Activated T-helper 1 cell treated with anti-CD3 and anti-CD28 coated beads, Interleukin-12 subunit alpha, Interleukin-12 subunit beta, Interleukin-2, Interleukin-4 antibody, amounts not matched to agents 30 ng/mL and 10 ng/mL and 1 ng/mL, durations not matched to agents 14 hours and 24 hours and 36 hours (primary cell): ENCODE data around the gene PDLIM3. TPM values are rescaled to one million over a fixed set of nuclear protein-coding genes. Genes with fewer than 3 reads are reported as not detected.
"Not testable (repeated sequence)": the region's sequence is repeated elsewhere in the genome, so short reads cannot be mapped to it uniquely, and the experiment has no call there.

ENCODE experiments used
- DNase-seq: peaks from one replicate; pipeline ENCODE4 v3.0.0; 2021; ENCODE audit warnings: low spot score
- H3K27ac Mint-ChIP-seq: one replicate; pipeline ENCODE4 v1.8.0; 2021; ENCODE audit warnings: mild to moderate bottlenecking, mixed read lengths
- H3K27me3 Mint-ChIP-seq: one replicate; pipeline ENCODE4 v1.8.0; 2022; ENCODE audit warnings: mild to moderate bottlenecking, moderate library complexity, mixed read lengths; ENCODE audit not compliant: insufficient read depth
- H3K36me3 Mint-ChIP-seq: one replicate; pipeline ENCODE4 v1.8.0; 2021; ENCODE audit warnings: low read depth, mixed read lengths
- H3K4me1 Mint-ChIP-seq: one replicate; pipeline ENCODE4 v1.8.0; 2021; ENCODE audit warnings: low read depth, mixed read lengths
- H3K4me3 Mint-ChIP-seq: one replicate; pipeline ENCODE4 v1.8.0; 2021; ENCODE audit warnings: mild to moderate bottlenecking, moderate library complexity, mixed read lengths
- H3K9me3 Mint-ChIP-seq: one replicate; pipeline ENCODE4 v1.8.0; 2021; ENCODE audit warnings: mixed read lengths
- intact Hi-C: fragments of 100-400 bp; cut with micrococcal nuclease; formaldehyde crosslinking; loops from one replicate; pipeline ENCODE4 v1.15.1; 2024
- total RNA-seq: library from RNA; stranded (reverse); gene quantifications from 2 replicates; pipeline ENCODE4 v1.2.3, GENCODE V29; 2022

PDLIM3 gene
- total RNA-seq, 1 donor from 2014 or later: not detected

DNA sequence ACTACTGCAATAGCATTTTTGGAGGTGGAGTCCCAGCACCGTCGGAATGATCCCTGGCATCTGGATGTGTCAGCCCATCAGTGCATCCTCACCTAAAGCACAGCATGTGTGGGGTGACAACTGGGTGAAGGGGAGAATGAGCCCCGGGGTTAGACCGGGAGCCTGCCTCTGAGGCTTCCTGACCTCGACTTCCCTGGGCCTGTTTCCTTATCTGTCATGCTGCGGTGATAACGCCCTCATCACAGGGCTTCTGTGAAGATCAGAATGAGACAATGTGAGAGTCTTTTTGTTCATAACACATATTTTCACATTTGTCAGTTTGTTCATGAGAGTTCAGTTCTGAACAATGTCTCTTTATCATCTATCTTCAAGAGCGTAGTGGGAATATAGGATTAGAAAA lies 31.1 kb upstream of the PDLIM3 start:
- no peaks in the 10 kb centered on the region for H3K36me3 Mint-ChIP-seq
- peaks cover 7% of the 10 kb centered on the region for H3K9me3 Mint-ChIP-seq
- DNase-seq: no peak
- no peaks in the 10 kb centered on the region for H3K4me1 Mint-ChIP-seq
- no peak overlapping the region for H3K27ac Mint-ChIP-seq
- H3K4me3 Mint-ChIP-seq: no peak overlapping the region
- intact Hi-C loops: no loop called here
- peaks cover 7% of the 10 kb centered on the region for H3K27me3 Mint-ChIP-seq

DNA sequence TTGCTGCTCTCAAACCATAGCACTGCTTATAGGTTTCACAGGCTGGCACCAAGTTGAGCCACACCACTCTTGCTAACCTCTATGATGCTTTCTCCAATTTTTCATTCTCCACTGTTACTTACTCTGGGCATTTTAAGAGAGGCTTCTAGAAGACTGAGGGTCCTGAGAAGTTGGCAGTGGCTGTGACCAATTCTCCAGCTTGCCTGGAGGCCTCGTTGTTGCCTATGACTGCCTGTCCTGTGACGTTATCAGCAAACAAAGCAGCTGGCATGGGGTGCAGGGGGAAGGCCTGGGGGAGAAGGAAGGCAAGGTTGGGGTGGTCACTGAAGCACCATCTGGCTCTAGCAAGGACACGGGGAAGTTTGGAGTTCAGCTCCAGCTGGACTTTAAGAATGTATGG lies 30.4 kb upstream of the PDLIM3 start:
- intact Hi-C loops: no loop called here
- Mint-ChIP-seq H3K9me3 (peaks cover 7% of the 10 kb centered on the region), H3K27ac (no peak overlapping the region), H3K27me3 (peaks cover 5% of the 10 kb centered on the region), H3K4me3 (no peak overlapping the region), H3K4me1 (no peaks in the 10 kb centered on the region), H3K36me3 (no peaks in the 10 kb centered on the region)
- no peak for DNase-seq

DNA sequence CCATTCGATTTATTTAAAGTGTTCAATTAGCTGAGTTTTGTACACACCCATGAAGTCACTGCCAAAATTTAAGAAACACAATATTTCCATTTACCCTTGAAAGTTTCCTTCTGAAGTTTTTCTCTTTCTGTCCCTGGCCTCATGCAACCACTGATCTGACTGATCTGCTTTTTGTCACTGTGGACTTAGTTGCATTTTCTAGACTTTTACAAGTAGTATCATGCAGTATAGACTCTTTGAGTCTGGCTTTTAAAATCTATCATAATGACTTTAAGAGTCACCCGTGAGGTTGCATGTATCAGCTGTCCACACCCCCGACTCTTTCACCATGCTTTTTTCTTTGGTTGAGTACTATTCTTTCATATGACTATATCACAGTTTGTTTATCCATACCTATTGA lies 29.0 kb upstream of the PDLIM3 start:
- Mint-ChIP-seq H3K36me3 (no peaks in the 10 kb centered on the region), H3K27ac (no peak overlapping the region), H3K4me3 (no peak overlapping the region), H3K4me1 (no peaks in the 10 kb centered on the region), H3K27me3 (peaks cover 2% of the 10 kb centered on the region), H3K9me3 (peaks cover 7% of the 10 kb centered on the region)
- DNase-seq: no peak
- intact Hi-C loops: no loop called here

DNA sequence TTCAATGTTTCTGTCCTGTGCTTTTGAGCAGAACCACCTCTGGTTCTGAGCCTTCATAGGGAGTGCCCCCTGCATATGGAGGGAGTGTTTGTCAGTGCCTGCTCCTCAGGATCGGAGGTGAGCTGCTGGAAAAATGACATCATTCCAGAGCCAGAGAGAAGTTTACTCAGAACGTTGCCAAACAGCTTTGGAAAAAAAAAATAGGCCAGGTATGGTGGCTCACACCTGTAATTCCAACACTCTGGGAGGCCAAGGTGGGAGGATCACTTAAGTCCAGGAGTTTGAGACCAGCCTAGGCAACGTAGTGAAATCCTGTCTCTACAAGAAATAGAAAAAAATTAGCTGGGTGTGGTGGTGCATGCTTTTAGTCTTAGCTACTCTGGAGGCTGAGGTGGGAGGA lies 27.2 kb upstream of the PDLIM3 start:
- DNase-seq: no peak
- no peaks in the 10 kb centered on the region for H3K4me1 Mint-ChIP-seq
- no peak overlapping the region for H3K27ac Mint-ChIP-seq
- no peaks in the 10 kb centered on the region for H3K36me3 Mint-ChIP-seq
- H3K27me3 Mint-ChIP-seq: peaks cover 2% of the 10 kb centered on the region
- intact Hi-C loops: no loop called here
- H3K4me3 Mint-ChIP-seq: no peak overlapping the region
- peaks cover 7% of the 10 kb centered on the region for H3K9me3 Mint-ChIP-seq

DNA sequence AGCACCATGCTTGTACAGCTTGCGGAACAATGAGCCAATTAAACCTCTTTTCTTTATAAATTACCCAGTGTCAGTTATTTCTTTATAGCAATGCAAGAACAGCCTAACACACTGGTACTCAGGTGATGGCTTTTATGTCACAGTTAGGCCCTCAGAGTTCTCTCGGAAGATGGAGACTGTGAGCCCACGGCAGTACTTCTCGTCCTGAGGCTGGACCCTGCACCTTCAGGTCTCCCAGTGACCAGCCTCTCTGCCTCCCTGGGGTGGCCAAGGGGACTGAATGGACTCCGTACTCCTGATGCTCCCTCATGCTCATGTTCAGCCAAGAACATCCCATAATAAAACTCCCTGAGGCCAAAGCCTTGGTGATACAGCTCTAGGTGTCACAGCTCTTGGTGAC lies 25.0 kb upstream of the PDLIM3 start:
- intact Hi-C loops: no loop called here
- Mint-ChIP-seq H3K27me3 (peaks cover 5% of the 10 kb centered on the region), H3K9me3 (peaks cover 7% of the 10 kb centered on the region), H3K4me3 (no peak overlapping the region), H3K4me1 (no peaks in the 10 kb centered on the region), H3K36me3 (no peaks in the 10 kb centered on the region), H3K27ac (no peak overlapping the region)
- DNase-seq: no peak

DNA sequence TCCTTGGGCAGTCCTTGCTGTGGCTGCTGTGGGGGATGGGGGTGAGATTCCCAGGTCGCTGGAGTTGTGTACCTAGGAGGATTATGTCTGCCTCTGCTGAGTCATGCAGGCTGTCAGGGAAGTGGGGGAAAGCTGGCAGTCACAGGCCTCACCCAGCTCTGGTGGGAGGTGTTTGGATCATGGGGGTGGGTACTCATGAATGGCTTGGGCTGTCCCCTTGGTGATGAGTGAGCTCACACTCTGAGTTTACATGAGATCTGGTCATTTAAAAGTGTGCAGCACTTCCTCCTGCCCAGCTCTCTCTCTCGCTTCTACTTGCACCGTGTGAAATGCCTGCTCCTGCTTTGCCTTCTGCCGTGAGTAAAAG lies 24.6 kb upstream of the PDLIM3 start:
- Mint-ChIP-seq H3K4me1 (no peaks in the 10 kb centered on the region), H3K27me3 (peaks cover 5% of the 10 kb centered on the region), H3K36me3 (no peaks in the 10 kb centered on the region)

DNA sequence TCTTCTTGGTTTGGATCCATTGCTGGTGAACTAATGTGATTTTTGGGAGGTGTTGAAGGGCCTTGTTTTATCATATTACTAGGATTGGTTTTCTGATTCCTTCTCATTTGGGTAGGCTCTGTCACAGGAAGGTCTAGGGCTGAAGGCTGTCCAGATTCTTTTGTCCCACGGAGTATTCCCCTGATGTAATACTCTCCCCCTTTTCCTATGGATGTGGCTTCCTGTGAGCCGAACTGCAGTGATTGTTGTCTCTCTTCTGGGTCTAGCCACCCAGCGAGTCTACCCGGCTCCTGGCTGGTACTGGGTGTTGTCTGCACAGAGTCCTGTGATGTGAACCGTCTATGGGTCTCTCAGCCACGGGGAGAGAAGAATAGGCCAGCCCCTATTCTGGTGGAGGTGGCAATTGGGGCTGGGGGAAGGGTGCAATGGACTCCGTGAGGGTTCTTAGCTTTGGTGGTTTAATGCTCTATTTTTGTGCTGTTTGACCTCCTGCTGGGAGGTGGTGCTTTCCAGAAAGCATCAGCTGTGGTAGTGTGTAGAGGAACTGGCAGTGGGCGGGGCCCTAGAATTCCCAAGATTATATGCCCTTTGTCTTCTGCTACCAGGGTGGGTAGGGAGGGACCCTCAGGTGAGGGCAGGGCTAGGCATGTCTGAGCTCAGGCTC lies 24.1 kb upstream of the PDLIM3 start:
- H3K9me3 Mint-ChIP-seq, H3K4me1 Mint-ChIP-seq, DNase-seq, intact Hi-C loops, H3K27me3 Mint-ChIP-seq, H3K4me3 Mint-ChIP-seq, H3K27ac Mint-ChIP-seq, H3K36me3 Mint-ChIP-seq: not testable (repeated sequence)

More for the DNA sequence above, 24.6 kb upstream of the PDLIM3 start:
- H3K4me3 Mint-ChIP-seq: no peak overlapping the region
- H3K27ac Mint-ChIP-seq: no peak overlapping the region
- no peak for DNase-seq
- intact Hi-C loops: no loop called here
- H3K9me3 Mint-ChIP-seq: peaks cover 7% of the 10 kb centered on the region

DNA sequence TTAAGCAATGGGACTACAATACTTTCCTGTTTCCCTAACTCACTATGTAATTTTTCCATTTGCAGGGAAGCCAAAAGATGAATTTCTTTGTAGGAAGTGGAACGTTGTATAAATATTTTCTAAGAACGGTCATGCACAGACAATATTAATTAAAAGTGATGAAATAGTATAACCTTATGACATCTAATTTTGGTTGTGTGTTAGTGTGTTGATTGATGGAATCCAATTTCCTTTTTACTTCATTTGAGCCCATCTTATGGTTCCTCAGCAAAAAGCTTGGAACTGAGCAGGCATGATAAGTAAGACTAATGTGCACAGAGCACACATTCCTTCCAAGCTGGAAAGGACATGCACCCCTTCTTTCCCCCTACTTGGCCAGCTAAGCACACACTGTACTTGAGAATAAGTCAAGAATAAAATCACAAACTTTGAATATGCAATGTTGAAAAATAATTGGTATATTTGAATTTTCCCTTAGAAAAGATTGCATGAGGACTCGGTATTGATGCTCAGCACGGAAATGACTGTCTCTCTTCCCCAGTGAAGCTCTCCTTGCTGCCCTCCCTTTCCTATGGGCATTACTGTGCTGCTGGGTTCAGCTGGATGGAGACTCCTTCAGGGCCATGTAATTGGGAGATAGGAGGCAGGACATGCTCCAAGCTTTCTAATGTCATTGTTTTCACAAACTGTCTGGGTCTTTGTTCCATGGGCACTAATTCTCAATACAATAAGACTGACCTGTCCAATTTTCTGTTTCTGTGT lies 19.2 kb upstream of the PDLIM3 start:
- no peaks in the 10 kb centered on the region for H3K4me1 Mint-ChIP-seq
- H3K27ac Mint-ChIP-seq: no peak overlapping the region
- H3K4me3 Mint-ChIP-seq: no peak overlapping the region
- H3K9me3 Mint-ChIP-seq: no peaks in the 10 kb centered on the region
- no peaks in the 10 kb centered on the region for H3K36me3 Mint-ChIP-seq
- DNase-seq: no peak
- intact Hi-C loops: no loop called here
- peaks cover 5% of the 10 kb centered on the region for H3K27me3 Mint-ChIP-seq

DNA sequence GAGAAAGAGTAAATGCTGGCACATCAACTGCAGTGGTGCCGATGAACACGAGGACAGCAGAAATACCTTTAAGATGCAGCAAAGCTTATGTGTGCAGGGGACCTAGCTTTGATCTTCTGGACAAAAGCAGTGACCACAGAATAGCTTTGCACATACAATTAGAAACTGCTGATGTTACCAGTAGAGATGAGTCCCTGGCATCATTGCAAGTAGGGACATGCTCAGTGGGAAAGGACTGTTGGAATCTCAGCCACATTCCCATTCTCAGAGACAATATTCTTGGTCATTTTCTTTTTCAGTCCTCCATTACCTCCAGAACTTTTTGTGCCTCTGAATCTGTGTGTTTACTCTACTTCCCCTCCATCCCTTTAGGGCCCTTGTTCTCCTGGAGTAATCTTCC lies 16.9 kb upstream of the PDLIM3 start:
- no peaks in the 10 kb centered on the region for H3K4me1 Mint-ChIP-seq
- H3K27me3 Mint-ChIP-seq: peaks cover 5% of the 10 kb centered on the region
- DNase-seq: no peak
- H3K4me3 Mint-ChIP-seq: no peak overlapping the region
- intact Hi-C loops: no loop called here
- no peaks in the 10 kb centered on the region for H3K9me3 Mint-ChIP-seq
- H3K27ac Mint-ChIP-seq: no peak overlapping the region
- no peaks in the 10 kb centered on the region for H3K36me3 Mint-ChIP-seq

DNA sequence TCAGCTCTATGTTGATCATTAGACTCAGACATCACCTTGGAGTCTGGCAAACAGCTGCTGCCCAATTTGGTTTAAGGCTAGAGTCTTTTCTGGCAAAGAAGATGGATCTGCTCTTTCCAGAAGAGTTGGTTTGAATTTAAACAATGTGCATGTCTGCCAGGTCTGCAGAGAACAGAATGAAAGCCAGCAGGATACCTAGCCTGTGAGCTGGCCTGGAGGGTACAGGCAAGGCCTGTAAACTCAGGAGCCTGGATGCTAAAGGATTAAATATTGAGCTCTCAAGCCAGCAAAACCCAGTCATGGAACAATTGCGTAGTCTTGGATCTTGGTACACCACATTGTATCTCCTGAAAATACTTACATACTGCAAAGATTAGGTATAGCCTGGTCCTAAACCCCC lies 15.6 kb upstream of the PDLIM3 start:
- DNase-seq: no peak
- Mint-ChIP-seq H3K27me3 (peaks cover 4% of the 10 kb centered on the region), H3K9me3 (no peaks in the 10 kb centered on the region), H3K4me3 (no peak overlapping the region), H3K4me1 (no peaks in the 10 kb centered on the region), H3K36me3 (no peaks in the 10 kb centered on the region), H3K27ac (no peak overlapping the region)
- intact Hi-C loops: no loop called here

DNA sequence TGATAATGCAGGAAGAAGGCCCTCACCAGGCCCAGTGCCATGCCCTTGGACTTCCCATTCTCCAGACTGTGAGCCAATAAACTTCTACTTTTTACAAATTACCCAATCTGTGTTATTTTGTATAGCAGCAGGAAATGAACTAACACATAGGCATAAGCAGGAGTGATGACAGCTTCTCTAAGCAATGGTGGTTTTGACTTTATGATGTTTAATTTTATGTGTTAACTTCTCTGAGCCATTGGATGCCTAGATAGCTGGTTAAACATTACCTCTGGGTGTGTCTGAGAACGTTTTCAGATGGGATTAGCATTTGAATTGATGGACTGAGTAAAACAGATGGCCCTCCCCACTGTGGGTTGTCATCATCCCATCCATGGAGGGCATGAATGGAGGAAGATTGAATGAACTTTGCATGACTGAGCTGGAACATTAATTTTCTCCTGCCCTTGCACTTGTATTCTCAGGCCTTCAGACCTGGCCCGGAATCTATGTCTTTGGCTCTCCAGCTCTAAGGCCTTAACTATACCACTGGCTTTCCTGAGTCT lies 13.9 kb upstream of the PDLIM3 start:
- intact Hi-C loops: no loop called here
- no peaks in the 10 kb centered on the region for H3K9me3 Mint-ChIP-seq
- H3K27ac Mint-ChIP-seq: no peak overlapping the region
- H3K4me1 Mint-ChIP-seq: no peaks in the 10 kb centered on the region
- no peak for DNase-seq
- no peaks in the 10 kb centered on the region for H3K36me3 Mint-ChIP-seq
- H3K4me3 Mint-ChIP-seq: no peak overlapping the region
- peaks cover 4% of the 10 kb centered on the region for H3K27me3 Mint-ChIP-seq

DNA sequence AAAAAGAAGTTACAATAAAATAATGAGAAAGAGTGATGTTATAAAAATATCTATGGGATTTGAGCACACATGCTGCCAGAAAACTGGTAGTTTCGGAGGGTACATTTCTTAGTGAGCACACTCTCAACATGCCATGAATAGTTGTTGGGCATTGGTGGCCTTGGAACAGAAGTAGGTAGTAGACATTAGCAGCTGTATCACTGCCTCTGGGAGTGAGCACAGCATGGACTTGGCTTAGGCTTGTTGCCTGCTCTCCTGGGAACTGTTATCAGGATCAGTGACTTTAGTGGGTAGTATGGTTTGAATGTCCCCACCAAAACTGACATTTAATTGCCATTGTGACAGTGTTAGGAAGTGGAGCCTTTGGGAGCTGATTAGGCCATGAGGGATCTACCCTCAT lies 13.3 kb upstream of the PDLIM3 start:
- Mint-ChIP-seq H3K27me3 (peaks cover 4% of the 10 kb centered on the region), H3K36me3 (no peaks in the 10 kb centered on the region), H3K4me3 (no peak overlapping the region), H3K27ac (no peak overlapping the region), H3K9me3 (no peaks in the 10 kb centered on the region), H3K4me1 (no peaks in the 10 kb centered on the region)
- intact Hi-C loops: no loop called here
- DNase-seq: no peak

DNA sequence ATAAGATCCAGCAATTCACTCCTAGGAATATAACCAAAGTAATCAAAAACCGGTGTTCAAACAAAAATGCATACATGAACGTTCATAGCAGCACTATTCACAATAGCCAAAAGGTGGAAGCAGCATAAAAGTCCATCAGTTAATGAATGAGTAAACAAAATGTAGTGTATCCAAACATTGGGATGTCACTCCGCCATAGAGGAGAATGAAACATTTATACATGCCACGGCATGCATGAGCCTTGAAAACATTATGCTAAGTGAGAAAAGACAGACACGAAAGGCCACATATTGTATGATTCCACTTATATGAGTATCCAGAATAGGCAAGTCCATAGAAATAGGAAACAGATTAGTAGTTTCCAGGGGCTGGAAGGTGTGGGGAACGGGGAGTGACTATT lies 11.0 kb upstream of the PDLIM3 start:
- peaks cover 10% of the 10 kb centered on the region for H3K27me3 Mint-ChIP-seq
- H3K4me3 Mint-ChIP-seq: no peak overlapping the region
- DNase-seq: no peak
- no peaks in the 10 kb centered on the region for H3K36me3 Mint-ChIP-seq
- intact Hi-C loops: no loop called here
- no peaks in the 10 kb centered on the region for H3K9me3 Mint-ChIP-seq
- H3K27ac Mint-ChIP-seq: no peak overlapping the region
- no peaks in the 10 kb centered on the region for H3K4me1 Mint-ChIP-seq
